RWPE1 (cell line): ENCODE measurements around the gene CRYBA4.
A peak's percentile ranks its signal among the peaks of the same experiment; 100 is the strongest.

Experiments
- CTCF ChIA-PET: fragments of 350-600 bp; sonication (Branson Sonifier 250); formaldehyde crosslinking; extraction: SDS; loops from one replicate; lab custom pipeline; 2021; lab: Yijun Ruan, JAX
- POLR2A ChIA-PET: fragments of 400-600 bp; formaldehyde crosslinking; extraction: SDS; loops from one replicate; lab custom pipeline; 2020; ENCODE audit warnings: antibody characterized with exemption; ENCODE audit not compliant: low non-redundant PET; lab: Yijun Ruan, JAX
- DNase-seq: peaks from one replicate; pipeline ENCODE4 v3.0.0; 2012; ENCODE audit warnings: low spot score
- H3K27ac ChIP-seq: fragments of 450-650 bp; 2 replicates; pipeline ENCODE4 v1.5.1; 2017
- CTCF ChIP-seq: fragments of 450-650 bp; conservative IDR thresholded peaks from 2 replicates; pipeline ENCODE4 v1.5.1; 2017; ENCODE audit warnings: low read depth, mild to moderate bottlenecking

CRYBA4 gene

GRCh38 chr22:26672590-26673468 lies 51.1 kb downstream of the CRYBA4 start:
- peak overlapping the region; percentile 100 for H3K27ac ChIP-seq
- ChIA-PET POLR2A (interaction anchor here (0.6 kb wide), 1 partner anchor 1771 kb away, joined by 3 read pairs; no protein-coding TSS in a partner anchor), CTCF (interaction anchor here (0.5 to 0.7 kb wide), 5 partner anchors 66 to 1102 kb away, joined by 3 to 4 read pairs (median 3); no protein-coding TSS in a partner anchor)
- TF ChIP-seq CTCF: peak; percentile 39
- DNase-seq: peak; percentile 79

GRCh38 chr22:26673486-26673885 lies 51.7 kb downstream of the CRYBA4 start:
- ChIA-PET CTCF (interaction anchor here (0.7 kb wide), 1 partner anchor 1101 kb away, joined by 3 read pairs; no protein-coding TSS in a partner anchor), POLR2A (interaction anchor here (0.6 kb wide), 1 partner anchor 1770 kb away, joined by 3 read pairs; no protein-coding TSS in a partner anchor)
- TF ChIP-seq CTCF: no peak
- peak overlapping the region; percentile 100 for H3K27ac ChIP-seq
- DNase-seq: peak; percentile 35

- no peak for TF ChIP-seq CTCF
- DNase-seq: no peak
- peak overlapping the region; percentile 59 for H3K27ac ChIP-seq
- ChIA-PET POLR2A (no interaction called here), CTCF (no interaction called here)
These were observed 52.7 kb downstream of the CRYBA4 start for GRCh38 chr22:26674211-26675190.

- DNase-seq: no peak
- no peak for TF ChIP-seq CTCF
- H3K27ac ChIP-seq: no peak overlapping the region
- POLR2A ChIA-PET: no interaction called here
- CTCF ChIA-PET: interaction anchor here (0.6 kb wide), 1 partner anchor 150 kb away, joined by 3 read pairs; no protein-coding TSS in a partner anchor
These were observed 54.0 kb downstream of the CRYBA4 start for GRCh38 chr22:26675687-26676268.

- ChIA-PET POLR2A (no interaction called here), CTCF (no interaction called here)
- H3K27ac ChIP-seq: no peak overlapping the region
- DNase-seq: no peak
- TF ChIP-seq CTCF: no peak
These were observed 55.5 kb downstream of the CRYBA4 start for GRCh38 chr22:26677217-26677616.
